Measurements from ENCODE around the gene PTGDR.

DNA sequence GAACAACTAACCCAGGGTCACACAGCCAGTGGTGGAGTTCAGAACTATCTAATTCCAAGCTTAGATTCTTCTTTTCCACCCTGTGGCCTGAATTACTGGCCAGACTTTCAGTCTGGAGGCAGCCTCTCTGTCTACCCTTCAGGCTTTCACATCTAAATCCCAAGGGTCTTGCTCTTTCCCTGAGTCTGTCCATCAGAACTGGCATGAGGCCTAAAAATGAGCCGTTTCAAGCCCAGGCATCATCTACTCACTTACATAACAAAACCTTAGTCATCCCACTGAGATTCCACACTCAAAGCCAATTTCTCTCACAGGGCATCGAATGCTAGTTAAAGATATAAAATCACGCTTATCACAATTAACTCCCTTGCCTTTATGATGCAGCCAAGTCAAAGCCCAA lies 1.3 kb upstream of the PTGDR start:
- TF ChIP-seq EZH2 (IDR thresholded peaks at IDR 0.05; ENCODE audit: low read depth, unreplicated experiment) (no peak), EZH2phosphoT487 (IDR thresholded peaks at IDR 0.05; ENCODE audit: unreplicated experiment) (no peak), POLR2AphosphoS5 (IDR thresholded peaks at IDR 0.05; ENCODE audit: low read depth) (no peak), ZNF331 (CRISPR knock-in tag; IDR thresholded peaks at IDR 0.05; ENCODE audit: low read depth) (no peak), CREB1 (CRISPR knock-in tag; IDR thresholded peaks at IDR 0.05; ENCODE audit: low read depth) (no peak), NANOG (IDR thresholded peaks at IDR 0.05; ENCODE audit: borderline replicate concordance) (no peak), JUNB (IDR thresholded peaks at IDR 0.05; ENCODE audit: unreplicated experiment) (no peak), STAT1 (IDR thresholded peaks at IDR 0.05; ENCODE audit: unreplicated experiment) (no peak), ZNF114 (CRISPR knock-in tag; IDR thresholded peaks at IDR 0.05) (no peak)
- TF ChIP-seq, protein P1, sequence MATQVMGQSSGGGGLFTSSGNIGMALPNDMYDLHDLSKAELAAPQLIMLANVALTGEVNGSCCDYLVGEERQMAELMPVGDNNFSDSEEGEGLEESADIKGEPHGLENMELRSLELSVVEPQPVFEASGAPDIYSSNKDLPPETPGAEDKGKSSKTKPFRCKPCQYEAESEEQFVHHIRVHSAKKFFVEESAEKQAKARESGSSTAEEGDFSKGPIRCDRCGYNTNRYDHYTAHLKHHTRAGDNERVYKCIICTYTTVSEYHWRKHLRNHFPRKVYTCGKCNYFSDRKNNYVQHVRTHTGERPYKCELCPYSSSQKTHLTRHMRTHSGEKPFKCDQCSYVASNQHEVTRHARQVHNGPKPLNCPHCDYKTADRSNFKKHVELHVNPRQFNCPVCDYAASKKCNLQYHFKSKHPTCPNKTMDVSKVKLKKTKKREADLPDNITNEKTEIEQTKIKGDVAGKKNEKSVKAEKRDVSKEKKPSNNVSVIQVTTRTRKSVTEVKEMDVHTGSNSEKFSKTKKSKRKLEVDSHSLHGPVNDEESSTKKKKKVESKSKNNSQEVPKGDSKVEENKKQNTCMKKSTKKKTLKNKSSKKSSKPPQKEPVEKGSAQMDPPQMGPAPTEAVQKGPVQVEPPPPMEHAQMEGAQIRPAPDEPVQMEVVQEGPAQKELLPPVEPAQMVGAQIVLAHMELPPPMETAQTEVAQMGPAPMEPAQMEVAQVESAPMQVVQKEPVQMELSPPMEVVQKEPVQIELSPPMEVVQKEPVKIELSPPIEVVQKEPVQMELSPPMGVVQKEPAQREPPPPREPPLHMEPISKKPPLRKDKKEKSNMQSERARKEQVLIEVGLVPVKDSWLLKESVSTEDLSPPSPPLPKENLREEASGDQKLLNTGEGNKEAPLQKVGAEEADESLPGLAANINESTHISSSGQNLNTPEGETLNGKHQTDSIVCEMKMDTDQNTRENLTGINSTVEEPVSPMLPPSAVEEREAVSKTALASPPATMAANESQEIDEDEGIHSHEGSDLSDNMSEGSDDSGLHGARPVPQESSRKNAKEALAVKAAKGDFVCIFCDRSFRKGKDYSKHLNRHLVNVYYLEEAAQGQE (IDR thresholded peaks at IDR 0.05; ENCODE audit: unreplicated experiment): no peak
- TF ChIP-seq, protein P2, sequence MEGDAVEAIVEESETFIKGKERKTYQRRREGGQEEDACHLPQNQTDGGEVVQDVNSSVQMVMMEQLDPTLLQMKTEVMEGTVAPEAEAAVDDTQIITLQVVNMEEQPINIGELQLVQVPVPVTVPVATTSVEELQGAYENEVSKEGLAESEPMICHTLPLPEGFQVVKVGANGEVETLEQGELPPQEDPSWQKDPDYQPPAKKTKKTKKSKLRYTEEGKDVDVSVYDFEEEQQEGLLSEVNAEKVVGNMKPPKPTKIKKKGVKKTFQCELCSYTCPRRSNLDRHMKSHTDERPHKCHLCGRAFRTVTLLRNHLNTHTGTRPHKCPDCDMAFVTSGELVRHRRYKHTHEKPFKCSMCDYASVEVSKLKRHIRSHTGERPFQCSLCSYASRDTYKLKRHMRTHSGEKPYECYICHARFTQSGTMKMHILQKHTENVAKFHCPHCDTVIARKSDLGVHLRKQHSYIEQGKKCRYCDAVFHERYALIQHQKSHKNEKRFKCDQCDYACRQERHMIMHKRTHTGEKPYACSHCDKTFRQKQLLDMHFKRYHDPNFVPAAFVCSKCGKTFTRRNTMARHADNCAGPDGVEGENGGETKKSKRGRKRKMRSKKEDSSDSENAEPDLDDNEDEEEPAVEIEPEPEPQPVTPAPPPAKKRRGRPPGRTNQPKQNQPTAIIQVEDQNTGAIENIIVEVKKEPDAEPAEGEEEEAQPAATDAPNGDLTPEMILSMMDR (conservative IDR thresholded peaks at IDR 0.05; ENCODE audit: low read depth in 2 of 2): no peak
- TF ChIP-seq, protein P3, sequence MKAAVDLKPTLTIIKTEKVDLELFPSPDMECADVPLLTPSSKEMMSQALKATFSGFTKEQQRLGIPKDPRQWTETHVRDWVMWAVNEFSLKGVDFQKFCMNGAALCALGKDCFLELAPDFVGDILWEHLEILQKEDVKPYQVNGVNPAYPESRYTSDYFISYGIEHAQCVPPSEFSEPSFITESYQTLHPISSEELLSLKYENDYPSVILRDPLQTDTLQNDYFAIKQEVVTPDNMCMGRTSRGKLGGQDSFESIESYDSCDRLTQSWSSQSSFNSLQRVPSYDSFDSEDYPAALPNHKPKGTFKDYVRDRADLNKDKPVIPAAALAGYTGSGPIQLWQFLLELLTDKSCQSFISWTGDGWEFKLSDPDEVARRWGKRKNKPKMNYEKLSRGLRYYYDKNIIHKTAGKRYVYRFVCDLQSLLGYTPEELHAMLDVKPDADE (IDR thresholded peaks at IDR 0.05): no peak
- TF ChIP-seq, protein P4, sequence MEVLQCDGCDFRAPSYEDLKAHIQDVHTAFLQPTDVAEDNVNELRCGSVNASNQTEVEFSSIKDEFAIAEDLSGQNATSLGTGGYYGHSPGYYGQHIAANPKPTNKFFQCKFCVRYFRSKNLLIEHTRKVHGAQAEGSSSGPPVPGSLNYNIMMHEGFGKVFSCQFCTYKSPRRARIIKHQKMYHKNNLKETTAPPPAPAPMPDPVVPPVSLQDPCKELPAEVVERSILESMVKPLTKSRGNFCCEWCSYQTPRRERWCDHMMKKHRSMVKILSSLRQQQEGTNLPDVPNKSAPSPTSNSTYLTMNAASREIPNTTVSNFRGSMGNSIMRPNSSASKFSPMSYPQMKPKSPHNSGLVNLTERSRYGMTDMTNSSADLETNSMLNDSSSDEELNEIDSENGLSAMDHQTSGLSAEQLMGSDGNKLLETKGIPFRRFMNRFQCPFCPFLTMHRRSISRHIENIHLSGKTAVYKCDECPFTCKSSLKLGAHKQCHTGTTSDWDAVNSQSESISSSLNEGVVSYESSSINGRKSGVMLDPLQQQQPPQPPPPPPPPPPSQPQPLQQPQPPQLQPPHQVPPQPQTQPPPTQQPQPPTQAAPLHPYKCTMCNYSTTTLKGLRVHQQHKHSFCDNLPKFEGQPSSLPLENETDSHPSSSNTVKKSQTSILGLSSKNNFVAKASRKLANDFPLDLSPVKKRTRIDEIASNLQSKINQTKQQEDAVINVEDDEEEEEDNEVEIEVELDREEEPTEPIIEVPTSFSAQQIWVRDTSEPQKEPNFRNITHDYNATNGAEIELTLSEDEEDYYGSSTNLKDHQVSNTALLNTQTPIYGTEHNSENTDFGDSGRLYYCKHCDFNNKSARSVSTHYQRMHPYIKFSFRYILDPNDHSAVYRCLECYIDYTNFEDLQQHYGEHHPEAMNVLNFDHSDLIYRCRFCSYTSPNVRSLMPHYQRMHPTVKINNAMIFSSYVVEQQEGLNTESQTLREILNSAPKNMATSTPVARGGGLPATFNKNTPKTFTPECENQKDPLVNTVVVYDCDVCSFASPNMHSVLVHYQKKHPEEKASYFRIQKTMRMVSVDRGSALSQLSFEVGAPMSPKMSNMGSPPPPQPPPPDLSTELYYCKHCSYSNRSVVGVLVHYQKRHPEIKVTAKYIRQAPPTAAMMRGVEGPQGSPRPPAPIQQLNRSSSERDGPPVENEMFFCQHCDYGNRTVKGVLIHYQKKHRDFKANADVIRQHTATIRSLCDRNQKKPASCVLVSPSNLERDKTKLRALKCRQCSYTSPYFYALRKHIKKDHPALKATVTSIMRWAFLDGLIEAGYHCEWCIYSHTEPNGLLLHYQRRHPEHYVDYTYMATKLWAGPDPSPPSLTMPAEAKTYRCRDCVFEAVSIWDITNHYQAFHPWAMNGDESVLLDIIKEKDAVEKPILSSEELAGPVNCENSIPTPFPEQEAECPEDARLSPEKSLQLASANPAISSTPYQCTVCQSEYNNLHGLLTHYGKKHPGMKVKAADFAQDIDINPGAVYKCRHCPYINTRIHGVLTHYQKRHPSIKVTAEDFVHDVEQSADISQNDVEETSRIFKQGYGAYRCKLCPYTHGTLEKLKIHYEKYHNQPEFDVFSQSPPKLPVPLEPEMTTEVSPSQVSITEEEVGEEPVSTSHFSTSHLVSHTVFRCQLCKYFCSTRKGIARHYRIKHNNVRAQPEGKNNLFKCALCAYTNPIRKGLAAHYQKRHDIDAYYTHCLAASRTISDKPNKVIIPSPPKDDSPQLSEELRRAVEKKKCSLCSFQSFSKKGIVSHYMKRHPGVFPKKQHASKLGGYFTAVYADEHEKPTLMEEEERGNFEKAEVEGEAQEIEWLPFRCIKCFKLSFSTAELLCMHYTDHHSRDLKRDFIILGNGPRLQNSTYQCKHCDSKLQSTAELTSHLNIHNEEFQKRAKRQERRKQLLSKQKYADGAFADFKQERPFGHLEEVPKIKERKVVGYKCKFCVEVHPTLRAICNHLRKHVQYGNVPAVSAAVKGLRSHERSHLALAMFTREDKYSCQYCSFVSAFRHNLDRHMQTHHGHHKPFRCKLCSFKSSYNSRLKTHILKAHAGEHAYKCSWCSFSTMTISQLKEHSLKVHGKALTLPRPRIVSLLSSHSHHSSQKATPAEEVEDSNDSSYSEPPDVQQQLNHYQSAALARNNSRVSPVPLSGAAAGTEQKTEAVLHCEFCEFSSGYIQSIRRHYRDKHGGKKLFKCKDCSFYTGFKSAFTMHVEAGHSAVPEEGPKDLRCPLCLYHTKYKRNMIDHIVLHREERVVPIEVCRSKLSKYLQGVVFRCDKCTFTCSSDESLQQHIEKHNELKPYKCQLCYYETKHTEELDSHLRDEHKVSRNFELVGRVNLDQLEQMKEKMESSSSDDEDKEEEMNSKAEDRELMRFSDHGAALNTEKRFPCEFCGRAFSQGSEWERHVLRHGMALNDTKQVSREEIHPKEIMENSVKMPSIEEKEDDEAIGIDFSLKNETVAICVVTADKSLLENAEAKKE (CRISPR knock-in tag; IDR thresholded peaks at IDR 0.05): no peak

All from GM23338 (cell line).